Nephron progenitor cell (in vitro differentiated cells): ENCODE measurements around the gene APOBEC3F.
"Not testable (repeated sequence)": the region's sequence is repeated elsewhere in the genome, so short reads cannot be mapped to it uniquely, and the experiment has no call there.

ENCODE experiments used
- DNase-seq: peaks from one replicate; pipeline ENCODE4 v3.0.0; 2021
- H3K27ac Mint-ChIP-seq: 2 replicates; pipeline ENCODE4 v1.8.0; 2021; ENCODE audit warnings: mild to moderate bottlenecking, moderate library complexity, mixed read lengths
- H3K27me3 Mint-ChIP-seq: 2 replicates; pipeline ENCODE4 v1.8.0; 2021; ENCODE audit warnings: mild to moderate bottlenecking, low read depth, mixed read lengths; ENCODE audit not compliant: poor library complexity
- H3K36me3 Mint-ChIP-seq: 2 replicates; pipeline ENCODE4 v1.8.0; 2021; ENCODE audit warnings: low read depth, mixed read lengths
- H3K4me1 Mint-ChIP-seq: 2 replicates; pipeline ENCODE4 v1.8.0; 2021; ENCODE audit warnings: mixed read lengths
- H3K4me3 Mint-ChIP-seq: 2 replicates; pipeline ENCODE4 v1.8.0; 2021; ENCODE audit warnings: mild to moderate bottlenecking, moderate library complexity, mixed read lengths
- H3K9me3 Mint-ChIP-seq: 2 replicates; pipeline ENCODE4 v1.8.0; 2021; ENCODE audit warnings: mild to moderate bottlenecking, moderate library complexity, mixed read lengths
- TF ChIP-seq, protein P1 (sequence below): fragments of 200-600 bp; sonication (generic); IDR thresholded peaks from 2 replicates; pipeline ENCODE4 v1.5.0; 2021; ENCODE audit warnings: antibody characterized with exemption

The APOBEC3F gene

DNA sequence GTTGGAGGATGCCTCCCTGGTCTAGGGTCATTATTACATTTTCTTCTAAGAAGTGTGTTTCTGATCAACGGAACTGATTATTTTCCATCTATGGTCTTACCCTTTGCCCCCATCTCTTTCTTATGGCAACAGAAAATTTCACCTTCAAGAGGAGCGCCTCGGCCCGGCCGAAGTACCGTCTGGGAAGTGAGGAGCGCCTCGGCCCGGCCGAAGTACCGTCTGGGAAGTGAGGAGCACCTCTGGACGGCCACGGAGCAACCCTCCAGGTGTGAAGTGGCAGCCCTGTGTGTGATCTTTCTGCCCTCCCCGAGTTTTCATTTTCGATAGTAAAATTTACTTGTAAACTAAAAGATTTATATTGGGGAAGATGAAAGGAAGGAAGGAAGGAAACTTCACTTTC is 29.7 kb upstream of the APOBEC3F start:
- Mint-ChIP-seq H3K27me3 (peaks cover 16% of the 10 kb centered on the region), H3K36me3 (no peaks in the 10 kb centered on the region), H3K27ac (no peak overlapping the region), H3K9me3 (no peaks in the 10 kb centered on the region), H3K4me3 (peak overlapping the region; percentile 22), H3K4me1 (peaks cover 60% of the 10 kb centered on the region)
- no peak for DNase-seq
- TF ChIP-seq, protein P1, sequence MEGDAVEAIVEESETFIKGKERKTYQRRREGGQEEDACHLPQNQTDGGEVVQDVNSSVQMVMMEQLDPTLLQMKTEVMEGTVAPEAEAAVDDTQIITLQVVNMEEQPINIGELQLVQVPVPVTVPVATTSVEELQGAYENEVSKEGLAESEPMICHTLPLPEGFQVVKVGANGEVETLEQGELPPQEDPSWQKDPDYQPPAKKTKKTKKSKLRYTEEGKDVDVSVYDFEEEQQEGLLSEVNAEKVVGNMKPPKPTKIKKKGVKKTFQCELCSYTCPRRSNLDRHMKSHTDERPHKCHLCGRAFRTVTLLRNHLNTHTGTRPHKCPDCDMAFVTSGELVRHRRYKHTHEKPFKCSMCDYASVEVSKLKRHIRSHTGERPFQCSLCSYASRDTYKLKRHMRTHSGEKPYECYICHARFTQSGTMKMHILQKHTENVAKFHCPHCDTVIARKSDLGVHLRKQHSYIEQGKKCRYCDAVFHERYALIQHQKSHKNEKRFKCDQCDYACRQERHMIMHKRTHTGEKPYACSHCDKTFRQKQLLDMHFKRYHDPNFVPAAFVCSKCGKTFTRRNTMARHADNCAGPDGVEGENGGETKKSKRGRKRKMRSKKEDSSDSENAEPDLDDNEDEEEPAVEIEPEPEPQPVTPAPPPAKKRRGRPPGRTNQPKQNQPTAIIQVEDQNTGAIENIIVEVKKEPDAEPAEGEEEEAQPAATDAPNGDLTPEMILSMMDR, result no peak

DNA sequence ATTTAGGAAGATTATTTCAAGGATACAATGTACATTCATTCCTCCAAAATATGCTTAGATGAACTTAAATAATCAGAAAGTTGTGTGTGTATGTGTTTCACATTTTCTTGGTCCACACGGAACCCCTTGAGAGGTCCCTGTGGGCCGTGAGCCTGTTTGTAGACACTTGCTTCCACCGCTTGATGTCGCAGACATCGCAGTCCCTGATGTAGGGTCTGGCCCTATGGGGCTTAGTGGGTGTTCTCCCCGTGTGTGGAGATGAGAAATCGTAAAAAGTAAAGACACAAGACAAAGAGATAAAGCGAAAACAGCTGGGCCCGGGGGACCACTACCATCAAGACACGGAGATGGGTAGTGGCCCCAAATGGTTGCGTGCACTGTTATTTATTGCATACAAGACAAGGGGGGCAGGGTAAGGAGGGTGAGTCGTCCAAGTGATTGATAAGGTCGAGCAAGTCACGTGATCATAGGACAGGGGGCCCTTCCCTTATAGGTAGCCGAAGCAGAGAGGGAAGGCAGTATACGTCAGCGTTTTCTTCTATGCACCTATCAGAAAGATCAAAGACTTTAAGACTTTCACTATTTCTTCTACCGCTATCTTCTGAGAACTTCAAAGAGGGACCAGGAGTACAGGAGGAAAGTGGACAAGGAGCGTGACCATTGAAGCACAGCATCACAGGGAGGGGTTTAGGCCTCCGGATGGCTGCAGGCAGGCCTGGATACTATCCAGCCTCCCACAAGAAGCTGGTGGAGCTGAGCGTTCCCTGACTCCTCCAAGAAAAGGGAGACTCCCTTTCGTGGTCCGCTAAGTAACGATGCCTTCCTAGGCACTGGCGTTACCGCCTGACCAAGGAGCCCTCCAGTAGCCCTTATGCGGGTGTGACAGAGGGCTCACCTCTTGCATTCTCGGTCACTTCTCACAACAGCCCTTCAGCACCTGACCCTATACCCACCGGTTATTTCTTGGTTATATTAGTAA is 27.8 kb upstream of the APOBEC3F start:
- peak overlapping the region; percentile 88 for H3K27ac Mint-ChIP-seq
- no peaks in the 10 kb centered on the region for H3K36me3 Mint-ChIP-seq
- H3K4me3 Mint-ChIP-seq, result peak overlapping the region; percentile 34
- peaks cover 11% of the 10 kb centered on the region for H3K27me3 Mint-ChIP-seq
- H3K4me1 Mint-ChIP-seq, result peaks cover 69% of the 10 kb centered on the region
- DNase-seq, result peak; percentile 40
- no peaks in the 10 kb centered on the region for H3K9me3 Mint-ChIP-seq
- TF ChIP-seq, protein P1, result no peak

DNA sequence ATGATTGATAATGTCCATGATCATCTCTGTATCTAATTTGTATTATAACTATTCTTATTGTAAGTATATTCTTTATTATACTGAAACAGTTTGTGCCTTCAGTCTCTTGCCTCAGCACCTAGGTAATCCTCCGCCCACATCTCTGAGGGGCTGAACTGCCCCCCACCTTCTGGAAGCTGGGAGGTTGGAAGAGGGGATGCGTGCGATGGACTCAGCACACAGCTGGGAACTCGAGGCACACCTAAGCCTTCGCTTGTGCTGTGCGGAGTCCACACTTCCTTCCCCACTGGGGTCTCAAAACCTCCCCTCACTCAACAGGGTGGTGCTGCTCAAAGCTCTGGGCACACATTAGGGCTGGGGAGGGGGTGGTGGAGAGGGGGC is 27.1 kb upstream of the APOBEC3F start:
- DNase-seq, H3K9me3 Mint-ChIP-seq, H3K27me3 Mint-ChIP-seq, H3K36me3 Mint-ChIP-seq, H3K4me3 Mint-ChIP-seq, H3K27ac Mint-ChIP-seq: not testable (repeated sequence)
- peaks cover 76% of the 10 kb centered on the region for H3K4me1 Mint-ChIP-seq

DNA sequence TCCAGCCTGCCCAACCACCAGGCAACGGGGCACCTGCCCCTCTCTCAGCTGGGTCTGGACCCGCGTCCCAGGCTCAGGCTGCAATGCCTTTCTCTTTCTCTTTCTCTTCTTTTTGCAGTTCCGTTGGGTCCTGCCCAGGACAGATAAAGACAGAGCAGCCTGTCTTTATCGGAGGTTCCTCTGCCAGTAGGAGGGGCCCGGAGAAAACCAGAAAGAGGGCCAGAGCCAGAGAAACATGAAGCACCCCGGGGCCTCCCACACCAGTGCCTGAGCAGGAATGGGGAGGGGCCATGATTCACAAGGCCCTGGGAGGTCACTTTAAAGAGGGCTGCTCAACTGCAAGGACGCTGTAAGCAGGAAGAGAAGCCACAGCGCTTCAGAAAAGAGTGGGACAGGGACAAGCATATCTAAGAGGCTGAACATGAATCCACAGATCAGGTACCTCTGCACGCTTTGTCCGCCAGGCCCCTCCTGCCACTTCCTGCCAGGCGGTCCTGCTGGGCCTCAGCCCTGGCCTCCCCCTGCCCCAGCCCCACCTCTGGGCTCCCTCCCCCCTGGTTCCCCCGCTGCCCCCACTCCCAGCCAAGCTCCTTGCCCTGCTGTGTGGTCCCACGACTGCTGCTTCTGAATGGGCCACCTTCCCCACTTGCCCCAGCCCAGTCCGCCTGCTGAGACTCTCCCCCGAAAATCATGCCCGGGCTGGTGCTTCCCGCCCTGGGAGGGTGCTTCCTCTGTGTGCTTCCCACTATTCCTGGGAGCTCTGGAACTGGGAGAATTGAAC is 26.5 kb upstream of the APOBEC3F start, which contains the start of gene APOBEC3C:
Gene APOBEC3C, plus strand, starts transcription at position 316 of the 781 bp plus-strand sequence. Its CDS starts 106 bp downstream, at position 422.
- TF ChIP-seq, protein P1, result no peak
- Mint-ChIP-seq H3K27me3 (peaks cover 9% of the 10 kb centered on the region), H3K27ac (peak within 1 kb of the TSS; percentile 98), H3K4me3 (peak within 1 kb of the TSS; percentile 82), H3K36me3 (no peaks in the 10 kb centered on the region), H3K4me1 (peaks cover 82% of the 10 kb centered on the region), H3K9me3 (no peaks in the 10 kb centered on the region)
- DNase-seq, result peak; percentile 58

DNA sequence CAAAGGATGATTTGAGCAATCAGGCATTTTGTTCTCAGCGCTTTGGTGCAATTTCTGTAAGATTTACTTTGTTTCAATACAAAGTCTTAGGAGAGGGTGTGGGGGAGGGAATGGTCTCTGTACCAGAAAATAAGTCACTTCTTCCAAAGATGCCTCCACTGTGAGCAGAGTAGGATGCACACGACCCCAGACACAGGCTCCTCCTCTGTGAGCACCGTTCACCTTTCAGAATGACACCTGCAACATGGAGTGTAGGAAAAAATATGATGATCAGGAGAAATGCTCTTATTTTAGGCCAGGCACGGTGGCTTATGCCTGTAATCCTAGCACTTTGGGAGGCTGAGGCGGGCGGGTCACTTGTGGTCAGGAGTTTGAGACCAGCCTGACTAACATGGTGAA is 25.9 kb upstream of the APOBEC3F start:
- H3K4me3 Mint-ChIP-seq, result peak overlapping the region; percentile 82
- not testable (repeated sequence) for H3K36me3 Mint-ChIP-seq, H3K27me3 Mint-ChIP-seq, H3K9me3 Mint-ChIP-seq, DNase-seq
- H3K27ac Mint-ChIP-seq, result peak overlapping the region; percentile 96
- H3K4me1 Mint-ChIP-seq, result peaks cover 88% of the 10 kb centered on the region

DNA sequence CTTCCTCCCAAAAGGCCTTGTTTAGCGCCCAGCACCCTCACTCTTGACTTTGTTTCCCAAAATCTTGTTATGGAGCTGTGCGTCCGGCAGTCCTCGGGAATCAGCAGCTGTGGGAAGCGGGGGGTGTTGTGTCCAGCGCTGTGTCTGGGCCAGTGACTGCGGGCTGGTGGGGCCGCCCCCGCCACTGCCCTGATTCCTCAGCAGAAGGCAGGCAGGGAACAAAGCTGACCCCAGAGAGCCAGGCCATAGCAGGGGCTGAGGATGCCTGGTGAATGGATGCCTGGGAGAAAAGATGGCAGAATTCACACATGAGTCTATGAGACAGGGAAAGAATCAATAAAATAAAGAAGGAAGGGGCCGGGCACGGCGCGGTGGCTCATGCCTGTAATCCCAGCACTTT is 24.1 kb upstream of the APOBEC3F start:
- H3K9me3 Mint-ChIP-seq, result no peaks in the 10 kb centered on the region
- peak overlapping the region; percentile 68 for H3K27ac Mint-ChIP-seq
- no peaks in the 10 kb centered on the region for H3K36me3 Mint-ChIP-seq
- peaks cover 88% of the 10 kb centered on the region for H3K4me1 Mint-ChIP-seq
- H3K4me3 Mint-ChIP-seq, result peak overlapping the region; percentile 36
- H3K27me3 Mint-ChIP-seq, result peaks cover 3% of the 10 kb centered on the region
- TF ChIP-seq, protein P1, result no peak
- no peak for DNase-seq
